ENCODE measurements around the gene CORO1C. TPM values are rescaled to one million over a fixed set of nuclear protein-coding genes. Genes with fewer than 3 reads are reported as not detected.
A peak's percentile ranks its signal among the peaks of the same experiment; 100 is the strongest.

The CORO1C gene
- total and polyA plus RNA-seq, 9 of the 15 experiments (the other 6 are each of a cell fraction or from before 2014, with no cell fraction given): 55.2 to 280 (median 150) TPM

DNA sequence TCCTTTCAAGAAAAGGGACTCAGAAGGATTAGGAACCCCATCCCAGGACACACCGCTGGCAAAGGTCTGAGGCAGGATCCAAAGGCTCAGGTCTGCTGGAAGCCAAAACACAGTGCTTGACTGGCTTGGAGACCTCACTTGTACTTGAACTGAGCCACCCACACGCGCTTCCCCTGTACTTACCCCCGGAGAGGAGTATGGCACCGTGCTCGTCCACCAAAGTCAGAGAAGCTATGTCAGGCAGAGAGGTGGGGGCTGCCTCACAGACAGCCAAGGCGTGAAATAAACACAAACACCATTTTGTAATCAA is 86.6 kb downstream of the CORO1C start:
- H3K79me2 ChIP-seq (ENCODE audit: control insufficient read depth, insufficient read depth, low read length): no peaks in the 10 kb centered on the region
- no peaks in the 10 kb centered on the region for H3K9me1 ChIP-seq (ENCODE audit: control insufficient read depth, insufficient read depth, low read length)
- H3K9ac ChIP-seq (ENCODE audit: insufficient read depth in 1 of 2, low read depth in 2 of 2, low read length in 2 of 2): 0 out of 4 replicates have a peak overlapping the region, but pooled peaks of 1 of the 2 experiments have one; percentile 31
- H3K4me3 ChIP-seq: no peak overlapping the region
- intact Hi-C loops (cut with micrococcal nuclease): no loop called here
- H3K27me3 ChIP-seq (ENCODE audit: control insufficient read depth in 2 of 2, insufficient read depth in 2 of 2, low read length in 2 of 2): no peaks in the 10 kb centered on the region
- BruUV-seq (replicated peaks): no TSS peak
- H3K4me2 ChIP-seq (ENCODE audit: insufficient read depth, low read length): no peak overlapping the region
- H4K20me1 ChIP-seq (replicated peaks; ENCODE audit: control insufficient read depth, insufficient read depth, low read length): 0 out of 2 replicates have a peak, but pooled peaks cover 3% of the 10 kb centered on the region
- no peak for DNase-seq (ENCODE audit: extremely low read depth in 1 of 4, low spot score in 3 of 4)
- H2AFZ ChIP-seq (ENCODE audit: low read depth, low read length): no peak overlapping the region
- 96% methylated on average over 7 of the region's 7 CpGs for WGBS (ENCODE audit: insufficient coverage, low coverage, missing lambda C conversion rate)
- in situ Hi-C loops (cut with MboI): no loop called here
- ChIA-PET POLR2A (interaction anchor here (1.0 kb wide), 2 partner anchors 14 to 160 kb away, joined by 3 to 4 read pairs; no protein-coding TSS in a partner anchor), CTCF (ENCODE audit: low intra/inter-chr PET ratio) (no interaction called here)
- peaks cover 61% of the 10 kb centered on the region for H3K36me3 ChIP-seq (ENCODE audit: control insufficient read depth, insufficient read depth, low read length)
- H3K4me1 ChIP-seq (replicated peaks in 1 of 2; ENCODE audit: control insufficient read depth in 2 of 2, insufficient read depth in 2 of 2, low read length in 2 of 2): peaks cover 14 to 21% of the 10 kb centered on the region in 2 experiments
- H3K27ac ChIP-seq (ENCODE audit: extremely low read depth, low read depth, low read length): no peak overlapping the region
- FAIRE-seq: no peak
- ATAC-seq: no peak
- no peaks in the 10 kb centered on the region for H3K9me3 ChIP-seq (replicated peaks; ENCODE audit: control insufficient read depth, insufficient read depth, low read depth, low read length)
- TF ChIP-seq HMBOX1 (IDR thresholded peaks at IDR 0.05) (no peak), BDP1 (IDR thresholded peaks at IDR 0.05; ENCODE audit: insufficient read depth, insufficient read length) (no peak)
- TF ChIP-seq, protein P1, sequence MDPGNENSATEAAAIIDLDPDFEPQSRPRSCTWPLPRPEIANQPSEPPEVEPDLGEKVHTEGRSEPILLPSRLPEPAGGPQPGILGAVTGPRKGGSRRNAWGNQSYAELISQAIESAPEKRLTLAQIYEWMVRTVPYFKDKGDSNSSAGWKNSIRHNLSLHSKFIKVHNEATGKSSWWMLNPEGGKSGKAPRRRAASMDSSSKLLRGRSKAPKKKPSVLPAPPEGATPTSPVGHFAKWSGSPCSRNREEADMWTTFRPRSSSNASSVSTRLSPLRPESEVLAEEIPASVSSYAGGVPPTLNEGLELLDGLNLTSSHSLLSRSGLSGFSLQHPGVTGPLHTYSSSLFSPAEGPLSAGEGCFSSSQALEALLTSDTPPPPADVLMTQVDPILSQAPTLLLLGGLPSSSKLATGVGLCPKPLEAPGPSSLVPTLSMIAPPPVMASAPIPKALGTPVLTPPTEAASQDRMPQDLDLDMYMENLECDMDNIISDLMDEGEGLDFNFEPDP (CRISPR knock-in tag; IDR thresholded peaks at IDR 0.05): no peak
- TF ChIP-seq, protein P2, sequence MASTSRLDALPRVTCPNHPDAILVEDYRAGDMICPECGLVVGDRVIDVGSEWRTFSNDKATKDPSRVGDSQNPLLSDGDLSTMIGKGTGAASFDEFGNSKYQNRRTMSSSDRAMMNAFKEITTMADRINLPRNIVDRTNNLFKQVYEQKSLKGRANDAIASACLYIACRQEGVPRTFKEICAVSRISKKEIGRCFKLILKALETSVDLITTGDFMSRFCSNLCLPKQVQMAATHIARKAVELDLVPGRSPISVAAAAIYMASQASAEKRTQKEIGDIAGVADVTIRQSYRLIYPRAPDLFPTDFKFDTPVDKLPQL (IDR thresholded peaks at IDR 0.05; ENCODE audit: extremely low read depth, insufficient read length): no peak
